ENCODE measurements around the gene OR6S1.

- TF ChIP-seq CTCF (IDR thresholded peaks at IDR 0.05; ENCODE audit: low read depth, low read length, poor library complexity, severe bottlenecking) = no peak
- no peak for TF ChIP-seq EZH2phosphoT487 (IDR thresholded peaks at IDR 0.05; ENCODE audit: borderline replicate concordance, low read length)
Observed at GRCh38 chr14:20627346-20628027, 14.0 kb downstream of the OR6S1 start.

Measured in DOHH2 (cell line).